HCT116 (cell line): Measurements from ENCODE around the gene CSDE1.

Experiments used
- EZH2 ChIP-seq: fragments of 200-600 bp; sonication (generic); IDR thresholded peaks from 2 replicates; pipeline ENCODE4 v1.6.1; 2017; ENCODE audit warnings: antibody characterized with exemption, mixed run types
- POLR2A ChIP-seq: IDR thresholded peaks from 2 replicates; pipeline ENCODE4 v1.7.0; 2011; ENCODE audit warnings: borderline replicate concordance; ENCODE audit not compliant: insufficient read depth, insufficient read length; ENCODE audit errors: extremely low read depth
- POLR2AphosphoS5 ChIP-seq: IDR thresholded peaks from 2 replicates; pipeline ENCODE4 v1.6.1; 2011; ENCODE audit warnings: mild to moderate bottlenecking, low read depth, low read length, moderate library complexity
- SIN3A ChIP-seq: IDR thresholded peaks from 2 replicates; pipeline ENCODE4 v1.6.1; 2012; ENCODE audit warnings: low read depth
- YY1 ChIP-seq: IDR thresholded peaks from 2 replicates; pipeline ENCODE4 v1.6.1; 2011; ENCODE audit warnings: low read length, low read depth, moderate library complexity, mild to moderate bottlenecking; ENCODE audit not compliant: insufficient replicate concordance; ENCODE audit errors: extremely low read depth
- TF ChIP-seq, protein P1 (sequence below), 3 experiments: fragments of 200-600 bp in 1 of 3; sonication (generic) in 1 of 3; IDR thresholded peaks in 2 of 3; conservative IDR thresholded peaks in 1 of 3; 2 replicates each; pipeline ENCODE4 v1.5.1; 2012 to 2017; ENCODE audit warnings: low read depth in 2 of 3, low read length in 2 of 3, antibody characterized with exemption in 1 of 3, borderline replicate concordance in 1 of 3, control low read depth in 1 of 3, mild to moderate bottlenecking in 1 of 3, mixed read lengths in 1 of 3, mixed run types in 1 of 3, moderate library complexity in 1 of 3; ENCODE audit not compliant: insufficient read depth in 1 of 3
- TF ChIP-seq, protein P2 (sequence below): IDR thresholded peaks from 2 replicates; pipeline ENCODE4 v1.6.1; 2011; ENCODE audit warnings: mild to moderate bottlenecking, low read length, moderate library complexity; ENCODE audit not compliant: insufficient replicate concordance; ENCODE audit errors: extremely low read depth
- TF ChIP-seq, protein P3 (sequence below): IDR thresholded peaks from 2 replicates; pipeline ENCODE4 v1.6.1; 2012

DNA sequence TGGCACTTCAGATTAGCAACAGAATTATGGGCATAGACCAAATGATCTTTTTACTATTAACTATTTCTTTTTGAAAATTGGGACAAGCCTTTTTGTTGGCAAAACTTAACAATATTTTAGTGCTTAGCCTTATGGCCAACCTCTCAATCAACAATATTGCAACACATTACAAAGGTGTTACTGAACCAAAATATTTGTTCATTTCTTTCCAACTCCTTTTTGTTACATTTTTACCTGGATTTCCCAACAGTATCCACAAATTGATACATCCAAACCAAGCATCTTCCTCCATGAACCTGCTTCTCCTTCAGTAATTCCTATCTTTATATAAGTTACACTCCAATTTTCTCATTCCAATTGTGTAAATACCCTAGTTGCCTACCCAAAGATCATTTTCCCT is 61.0 kb downstream of the CSDE1 start:
- no peak for TF ChIP-seq SIN3A
- no peak for TF ChIP-seq POLR2A
- TF ChIP-seq, protein P1, sequence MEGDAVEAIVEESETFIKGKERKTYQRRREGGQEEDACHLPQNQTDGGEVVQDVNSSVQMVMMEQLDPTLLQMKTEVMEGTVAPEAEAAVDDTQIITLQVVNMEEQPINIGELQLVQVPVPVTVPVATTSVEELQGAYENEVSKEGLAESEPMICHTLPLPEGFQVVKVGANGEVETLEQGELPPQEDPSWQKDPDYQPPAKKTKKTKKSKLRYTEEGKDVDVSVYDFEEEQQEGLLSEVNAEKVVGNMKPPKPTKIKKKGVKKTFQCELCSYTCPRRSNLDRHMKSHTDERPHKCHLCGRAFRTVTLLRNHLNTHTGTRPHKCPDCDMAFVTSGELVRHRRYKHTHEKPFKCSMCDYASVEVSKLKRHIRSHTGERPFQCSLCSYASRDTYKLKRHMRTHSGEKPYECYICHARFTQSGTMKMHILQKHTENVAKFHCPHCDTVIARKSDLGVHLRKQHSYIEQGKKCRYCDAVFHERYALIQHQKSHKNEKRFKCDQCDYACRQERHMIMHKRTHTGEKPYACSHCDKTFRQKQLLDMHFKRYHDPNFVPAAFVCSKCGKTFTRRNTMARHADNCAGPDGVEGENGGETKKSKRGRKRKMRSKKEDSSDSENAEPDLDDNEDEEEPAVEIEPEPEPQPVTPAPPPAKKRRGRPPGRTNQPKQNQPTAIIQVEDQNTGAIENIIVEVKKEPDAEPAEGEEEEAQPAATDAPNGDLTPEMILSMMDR (IDR thresholded peaks at IDR 0.05 in 2 of 3, conservative IDR thresholded peaks at IDR 0.05 in 1 of 3; ENCODE audit: borderline replicate concordance in 1 of 3, insufficient read depth in 1 of 3, low read depth in 2 of 3, low read length in 2 of 3) = no peak
- TF ChIP-seq, protein P2, sequence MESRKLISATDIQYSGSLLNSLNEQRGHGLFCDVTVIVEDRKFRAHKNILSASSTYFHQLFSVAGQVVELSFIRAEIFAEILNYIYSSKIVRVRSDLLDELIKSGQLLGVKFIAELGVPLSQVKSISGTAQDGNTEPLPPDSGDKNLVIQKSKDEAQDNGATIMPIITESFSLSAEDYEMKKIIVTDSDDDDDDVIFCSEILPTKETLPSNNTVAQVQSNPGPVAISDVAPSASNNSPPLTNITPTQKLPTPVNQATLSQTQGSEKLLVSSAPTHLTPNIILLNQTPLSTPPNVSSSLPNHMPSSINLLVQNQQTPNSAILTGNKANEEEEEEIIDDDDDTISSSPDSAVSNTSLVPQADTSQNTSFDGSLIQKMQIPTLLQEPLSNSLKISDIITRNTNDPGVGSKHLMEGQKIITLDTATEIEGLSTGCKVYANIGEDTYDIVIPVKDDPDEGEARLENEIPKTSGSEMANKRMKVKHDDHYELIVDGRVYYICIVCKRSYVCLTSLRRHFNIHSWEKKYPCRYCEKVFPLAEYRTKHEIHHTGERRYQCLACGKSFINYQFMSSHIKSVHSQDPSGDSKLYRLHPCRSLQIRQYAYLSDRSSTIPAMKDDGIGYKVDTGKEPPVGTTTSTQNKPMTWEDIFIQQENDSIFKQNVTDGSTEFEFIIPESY = no peak
- TF ChIP-seq, protein P3, sequence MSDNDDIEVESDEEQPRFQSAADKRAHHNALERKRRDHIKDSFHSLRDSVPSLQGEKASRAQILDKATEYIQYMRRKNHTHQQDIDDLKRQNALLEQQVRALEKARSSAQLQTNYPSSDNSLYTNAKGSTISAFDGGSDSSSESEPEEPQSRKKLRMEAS = no peak
- no peak for TF ChIP-seq EZH2
- TF ChIP-seq POLR2AphosphoS5 = no peak
- no peak for TF ChIP-seq YY1
